Osteoblast (primary cell): Measurements from ENCODE around the gene RNF133. TPM values are rescaled to one million over a fixed set of nuclear protein-coding genes. Genes with fewer than 3 reads are reported as not detected.

Source experiments
- DNase-seq: peaks from one replicate; pipeline ENCODE4 v3.0.0; 2011; ENCODE audit warnings: low spot score, mixed read lengths; ENCODE audit not compliant: insufficient read length; ENCODE audit errors: missing footprints
- H2AFZ ChIP-seq: 2 replicates; pipeline ENCODE4 v1.6.0; 2011; ENCODE audit warnings: mild to moderate bottlenecking, low read length
- H3K27ac ChIP-seq: 2 replicates; pipeline ENCODE4 v1.5.1; 2011; ENCODE audit warnings: mild to moderate bottlenecking, low read depth, low read length, moderate library complexity
- H3K27me3 ChIP-seq: 2 replicates; pipeline ENCODE4 v1.6.0; 2012; ENCODE audit warnings: mild to moderate bottlenecking, control low read depth, inconsistent platforms, low read length, moderate library complexity; ENCODE audit not compliant: insufficient read depth
- H3K36me3 ChIP-seq: 2 replicates; pipeline ENCODE4 v1.5.1; 2011; ENCODE audit warnings: mild to moderate bottlenecking, low read length, control low read depth, moderate library complexity; ENCODE audit not compliant: insufficient read depth
- H3K4me1 ChIP-seq: 2 replicates; pipeline ENCODE4 v1.5.1; 2011; ENCODE audit warnings: mild to moderate bottlenecking, low read length, control low read depth, moderate library complexity; ENCODE audit not compliant: insufficient read depth
- H3K4me2 ChIP-seq: 2 replicates; pipeline ENCODE4 v1.6.0; 2011; ENCODE audit warnings: mild to moderate bottlenecking, low read length; ENCODE audit not compliant: insufficient read depth
- H3K4me3 ChIP-seq: fragments of 200-600 bp; sonication (generic); 3 replicates; pipeline ENCODE4 v1.5.1; 2012; ENCODE audit warnings: mild to moderate bottlenecking, low read length, inconsistent platforms; ENCODE audit not compliant: insufficient read depth
- H3K79me2 ChIP-seq: 2 replicates; pipeline ENCODE4 v1.6.0; 2012; ENCODE audit warnings: mild to moderate bottlenecking, low read length, control low read depth, inconsistent platforms; ENCODE audit not compliant: insufficient read depth
- H3K9me3 ChIP-seq: 2 replicates; pipeline ENCODE4 v1.5.1; 2011; ENCODE audit warnings: low read depth, low read length, control low read depth
- H4K20me1 ChIP-seq: 2 replicates; pipeline ENCODE4 v1.6.0; 2012; ENCODE audit warnings: mild to moderate bottlenecking, low read length, control low read depth; ENCODE audit not compliant: insufficient read depth
- CTCF ChIP-seq: IDR thresholded peaks from 2 replicates; pipeline ENCODE4 v1.5.1; 2011; ENCODE audit warnings: mild to moderate bottlenecking, low read depth, low read length, moderate library complexity; ENCODE audit errors: extremely low read depth
- total RNA-seq: library from RNA; depleted of rRNA; stranded (reverse); fragments of >200 nt; gene quantifications from 2 replicates; pipeline ENCODE4 v1.2.3, GENCODE V29; 2012

The RNF133 gene
- total RNA-seq, 1 donor, result 0.36 TPM

- Histone ChIP-seq H3K36me3 (no peaks in the 10 kb centered on the region), H3K27ac (no peak overlapping the region), H3K27me3 (no peaks in the 10 kb centered on the region), H2AFZ (no peak overlapping the region), H3K4me1 (no peaks in the 10 kb centered on the region), H3K79me2 (no peaks in the 10 kb centered on the region), H3K4me2 (no peak overlapping the region), H4K20me1 (no peaks in the 10 kb centered on the region), H3K4me3 (no peak overlapping the region), H3K9me3 (no peaks in the 10 kb centered on the region)
- DNase-seq, result no peak
- TF ChIP-seq CTCF, result no peak
These were observed 28.0 kb upstream of the RNF133 start for GRCh38 chr7:122726881-122727280.

GRCh38 chr7:122724366-122724765 is 25.4 kb upstream of the RNF133 start:
- no peak overlapping the region for H2AFZ ChIP-seq
- no peaks in the 10 kb centered on the region for H4K20me1 ChIP-seq
- H3K4me3 ChIP-seq, result no peak overlapping the region
- no peak for TF ChIP-seq CTCF
- no peak for DNase-seq
- no peak overlapping the region for H3K27ac ChIP-seq
- H3K79me2 ChIP-seq, result no peaks in the 10 kb centered on the region
- H3K36me3 ChIP-seq, result no peaks in the 10 kb centered on the region
- no peak overlapping the region for H3K4me2 ChIP-seq
- H3K4me1 ChIP-seq, result no peaks in the 10 kb centered on the region
- no peaks in the 10 kb centered on the region for H3K27me3 ChIP-seq
- no peaks in the 10 kb centered on the region for H3K9me3 ChIP-seq

GRCh38 chr7:122719010-122719578 is 20.2 kb upstream of the RNF133 start:
- no peak for DNase-seq
- Histone ChIP-seq H4K20me1 (no peaks in the 10 kb centered on the region), H3K36me3 (no peaks in the 10 kb centered on the region), H3K27me3 (no peaks in the 10 kb centered on the region), H3K4me2 (no peak overlapping the region), H3K79me2 (no peaks in the 10 kb centered on the region), H3K4me1 (no peaks in the 10 kb centered on the region), H3K27ac (no peak overlapping the region), H3K4me3 (no peak overlapping the region), H2AFZ (no peak overlapping the region), H3K9me3 (no peaks in the 10 kb centered on the region)
- no peak for TF ChIP-seq CTCF

- Histone ChIP-seq H3K4me3 (no peak overlapping the region), H3K36me3 (no peaks in the 10 kb centered on the region), H3K27me3 (no peaks in the 10 kb centered on the region), H3K9me3 (no peaks in the 10 kb centered on the region), H2AFZ (no peak overlapping the region), H3K27ac (no peak overlapping the region), H3K4me2 (no peak overlapping the region), H3K4me1 (no peaks in the 10 kb centered on the region), H3K79me2 (no peaks in the 10 kb centered on the region), H4K20me1 (no peaks in the 10 kb centered on the region)
- DNase-seq, result no peak
- no peak for TF ChIP-seq CTCF
These were observed 18.6 kb upstream of the RNF133 start for GRCh38 chr7:122717356-122718089.
